Activated gamma-delta T cell treated with anti-CD3 and anti-CD28 coated beads, Interleukin-2, amount 50 U/mL, for 16 hours (primary cell): ENCODE data around the gene KLHDC2.
"Not testable (repeated sequence)": the region's sequence is repeated elsewhere in the genome, so short reads cannot be mapped to it uniquely, and the experiment has no call there.

ENCODE experiments used
- DNase-seq: peaks from one replicate; pipeline ENCODE4 v3.0.0-alpha.2; 2020; ENCODE audit warnings: low read depth

Gene KLHDC2, protein sequence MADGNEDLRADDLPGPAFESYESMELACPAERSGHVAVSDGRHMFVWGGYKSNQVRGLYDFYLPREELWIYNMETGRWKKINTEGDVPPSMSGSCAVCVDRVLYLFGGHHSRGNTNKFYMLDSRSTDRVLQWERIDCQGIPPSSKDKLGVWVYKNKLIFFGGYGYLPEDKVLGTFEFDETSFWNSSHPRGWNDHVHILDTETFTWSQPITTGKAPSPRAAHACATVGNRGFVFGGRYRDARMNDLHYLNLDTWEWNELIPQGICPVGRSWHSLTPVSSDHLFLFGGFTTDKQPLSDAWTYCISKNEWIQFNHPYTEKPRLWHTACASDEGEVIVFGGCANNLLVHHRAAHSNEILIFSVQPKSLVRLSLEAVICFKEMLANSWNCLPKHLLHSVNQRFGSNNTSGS

DNA sequence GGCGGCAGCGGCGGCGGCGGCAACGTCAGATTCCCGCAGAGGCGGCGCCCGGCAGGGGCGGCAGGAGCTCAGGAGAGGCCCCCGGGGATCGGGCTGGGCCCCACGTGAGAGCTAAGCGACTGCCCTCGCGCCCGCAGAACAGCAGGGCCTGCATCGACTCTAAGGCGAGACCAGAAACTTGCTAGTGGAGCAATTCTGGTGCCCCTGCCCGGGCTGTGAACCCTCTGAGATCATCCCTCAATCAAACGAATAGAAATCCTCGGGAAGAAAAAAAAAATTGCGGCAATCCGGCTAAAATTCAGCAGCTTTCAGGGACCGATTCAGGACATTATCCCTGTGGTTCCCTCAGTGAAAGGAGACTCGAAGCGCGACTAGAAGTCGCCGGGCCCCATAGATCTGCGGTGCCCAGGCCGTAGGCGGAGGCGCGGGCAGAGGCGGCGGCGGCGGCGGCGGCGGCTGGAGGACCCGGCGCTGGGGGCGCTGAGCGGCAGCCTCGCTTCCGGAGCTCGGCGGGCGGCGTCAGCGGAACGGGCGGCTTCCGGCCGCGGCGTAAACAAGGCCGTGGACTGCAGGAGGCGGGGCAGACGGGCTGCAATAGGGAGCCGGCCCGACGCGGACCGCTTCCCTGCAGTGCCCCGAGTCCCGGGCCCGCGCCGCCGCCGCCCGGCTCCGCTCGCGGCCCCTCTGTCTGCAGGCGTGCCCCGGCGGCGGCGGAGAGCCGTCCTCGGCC, at the start of gene KLHDC2:
Gene KLHDC2, plus strand, starts transcription at position 583 of the 730 bp plus-strand sequence. CDS start 316 bp downstream, outside the sequence.
- peak; percentile 82 for DNase-seq

DNA sequence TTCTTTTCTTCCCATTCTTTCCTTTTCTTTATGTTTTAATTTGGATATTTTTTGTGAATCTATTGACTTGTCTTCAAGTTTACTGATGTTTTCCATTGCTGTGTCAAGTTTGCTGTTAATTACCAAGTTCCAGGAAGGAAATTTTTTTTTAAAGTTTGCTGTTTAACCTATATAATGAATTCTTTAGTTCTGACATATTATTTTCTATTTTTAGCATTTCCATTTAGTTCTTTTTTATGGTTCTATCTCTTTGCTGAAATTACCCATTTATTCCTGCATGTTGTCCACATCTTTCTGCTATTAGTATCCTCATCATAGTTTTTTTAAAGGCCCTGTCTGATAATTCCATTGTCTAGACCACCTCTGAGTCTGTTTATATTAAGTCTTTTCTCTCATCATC, 47.2 kb upstream of the KLHDC2 start:
- DNase-seq = no peak

DNA sequence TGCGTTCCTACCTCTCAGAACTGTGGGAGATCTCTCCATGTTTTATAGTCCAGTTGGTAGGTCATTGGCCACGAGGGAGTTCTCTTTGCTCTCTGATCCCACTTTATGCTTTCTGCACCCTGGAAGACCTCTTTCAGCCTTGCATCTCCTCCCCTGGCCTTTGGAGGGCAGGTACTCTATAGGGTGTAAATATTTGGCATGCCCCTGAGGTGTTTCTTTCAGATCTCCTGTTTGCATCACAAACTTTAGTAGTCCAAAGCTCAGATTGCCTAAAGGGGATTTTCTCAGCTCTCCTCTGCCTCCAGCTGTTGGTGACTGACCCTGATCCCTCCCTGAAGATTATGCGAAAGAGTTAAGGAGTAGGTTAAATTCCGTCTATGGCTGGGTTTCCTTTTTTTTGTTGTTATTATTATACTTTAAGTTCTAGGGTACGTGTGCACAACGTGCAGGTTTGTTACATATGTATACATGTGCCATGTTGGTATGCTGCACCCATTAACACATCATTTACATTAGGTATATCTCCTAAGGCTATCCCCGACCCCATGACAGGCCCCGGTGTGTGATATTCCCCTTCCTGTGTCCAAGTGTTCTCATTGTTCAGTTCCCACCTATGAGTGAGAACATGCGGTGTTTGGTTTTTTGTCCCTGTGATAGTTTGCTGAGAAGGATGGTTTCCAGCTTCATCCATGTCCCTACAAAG, 46.1 kb upstream of the KLHDC2 start:
- not testable (repeated sequence) for DNase-seq

DNA sequence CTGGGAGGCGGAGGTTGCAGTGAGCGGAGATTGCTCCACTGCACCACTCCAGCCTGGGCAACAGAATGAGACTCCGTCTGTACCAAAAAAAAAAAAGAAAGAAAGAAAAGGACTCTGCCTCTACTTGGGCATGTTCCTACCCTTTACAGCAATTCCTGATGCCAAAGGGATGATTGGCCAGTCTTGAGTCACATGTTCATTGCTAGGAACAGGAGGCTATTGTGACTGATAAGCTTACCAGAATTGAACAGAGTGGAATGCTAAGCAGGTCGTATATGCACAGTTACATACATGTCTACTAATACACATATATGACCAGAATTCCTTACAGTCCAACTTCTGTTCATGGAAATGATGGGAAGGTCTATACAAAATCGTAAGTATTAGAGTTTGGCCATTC, 40.8 kb upstream of the KLHDC2 start:
- no peak for DNase-seq

DNA sequence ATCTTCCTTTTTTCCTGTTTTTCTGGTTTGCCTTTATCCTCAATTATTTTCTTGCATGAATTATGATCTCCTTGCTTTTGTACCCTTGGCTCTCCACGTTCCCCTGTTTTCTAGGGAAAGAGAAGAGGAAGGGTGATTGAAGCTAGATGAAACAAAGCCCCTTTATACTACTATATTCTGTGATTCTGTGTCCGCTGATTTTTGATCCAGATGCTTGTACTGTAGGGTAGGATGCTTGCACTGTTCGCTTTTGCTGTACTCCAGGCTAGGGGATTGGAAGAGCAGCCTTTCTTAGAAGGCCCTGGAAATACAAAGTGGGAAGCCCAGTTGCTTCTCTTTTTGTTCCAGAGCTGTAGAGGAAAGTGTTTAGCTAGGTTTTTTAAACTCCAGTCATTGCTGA, 35.1 kb upstream of the KLHDC2 start:
- DNase-seq = no peak

DNA sequence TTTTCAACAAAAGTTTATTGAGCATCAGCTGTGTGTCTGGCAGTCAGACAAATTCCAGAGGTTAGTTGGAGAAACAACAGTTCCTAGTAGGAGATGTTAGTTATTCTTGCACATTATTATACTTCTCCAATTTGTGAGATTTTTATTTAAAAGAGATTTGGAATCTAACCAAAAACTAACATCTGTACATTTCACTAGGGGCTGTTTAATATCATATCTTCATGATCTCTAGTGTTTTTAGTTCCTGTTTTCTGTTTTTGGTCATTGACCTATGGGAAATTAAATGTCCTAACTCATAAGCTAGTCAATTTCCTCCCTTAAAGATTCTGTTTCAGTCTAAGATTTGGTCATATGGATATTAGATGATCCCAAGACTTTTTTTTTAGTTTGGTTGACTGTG, 34.1 kb upstream of the KLHDC2 start:
- DNase-seq = no peak

DNA sequence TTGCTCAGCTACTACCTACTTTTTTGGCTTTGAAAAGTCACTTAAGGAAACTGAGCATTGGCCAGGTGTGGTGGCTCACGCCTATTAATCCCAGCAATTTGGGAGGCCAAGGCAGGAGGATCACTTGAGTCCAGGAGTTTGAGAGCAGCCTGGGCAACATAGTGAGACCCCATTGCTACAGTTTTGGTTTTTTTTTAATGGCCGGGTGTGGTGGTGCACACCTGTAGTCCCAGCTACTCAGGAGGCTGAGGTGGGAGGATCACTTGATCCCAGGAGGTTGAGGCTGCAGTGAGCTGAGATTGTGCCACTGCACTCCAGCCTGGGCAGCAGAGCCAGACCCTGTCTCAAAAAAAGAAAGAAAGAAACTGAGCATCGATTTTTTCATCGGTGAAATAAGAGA, 32.3 kb upstream of the KLHDC2 start:
- DNase-seq = not testable (repeated sequence)

DNA sequence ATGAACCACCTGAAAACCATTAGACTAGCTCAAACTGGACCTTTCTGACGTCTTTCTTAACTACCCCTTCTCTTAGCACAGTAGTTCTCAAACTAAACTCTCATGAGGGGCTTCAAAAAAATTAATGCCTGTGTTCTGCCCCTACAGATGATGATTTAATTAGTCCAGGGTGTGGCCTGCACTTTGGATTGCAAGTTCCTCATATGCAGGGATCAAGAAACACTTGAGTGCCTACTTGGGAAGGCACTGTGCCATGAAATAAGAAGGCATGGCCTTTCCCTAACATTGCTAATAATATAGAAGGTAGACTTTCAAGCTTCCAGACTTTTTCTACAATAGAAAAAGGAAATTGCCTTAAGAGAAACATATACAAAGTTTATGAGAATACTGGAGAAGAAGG, 22.8 kb upstream of the KLHDC2 start:
- DNase-seq = no peak

DNA sequence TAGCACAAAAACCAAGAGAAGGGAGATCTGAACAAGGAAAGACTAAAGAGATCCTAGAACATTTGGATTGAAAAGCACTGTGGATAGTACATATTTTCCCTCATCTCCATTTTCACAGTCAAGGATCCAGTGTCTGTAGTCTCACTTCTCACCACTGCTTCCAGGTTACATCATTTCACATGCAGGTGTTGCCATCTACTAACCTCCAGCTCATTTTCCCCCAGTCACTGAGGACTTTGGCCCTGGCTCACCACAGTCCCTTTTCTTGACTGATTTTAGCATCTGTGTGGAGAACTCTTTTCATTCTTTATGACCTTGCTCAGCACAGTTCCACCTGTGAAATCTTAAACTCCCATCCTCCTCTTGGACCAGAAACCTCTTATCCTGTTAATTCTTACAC, 21.5 kb upstream of the KLHDC2 start:
- DNase-seq = not testable (repeated sequence)

DNA sequence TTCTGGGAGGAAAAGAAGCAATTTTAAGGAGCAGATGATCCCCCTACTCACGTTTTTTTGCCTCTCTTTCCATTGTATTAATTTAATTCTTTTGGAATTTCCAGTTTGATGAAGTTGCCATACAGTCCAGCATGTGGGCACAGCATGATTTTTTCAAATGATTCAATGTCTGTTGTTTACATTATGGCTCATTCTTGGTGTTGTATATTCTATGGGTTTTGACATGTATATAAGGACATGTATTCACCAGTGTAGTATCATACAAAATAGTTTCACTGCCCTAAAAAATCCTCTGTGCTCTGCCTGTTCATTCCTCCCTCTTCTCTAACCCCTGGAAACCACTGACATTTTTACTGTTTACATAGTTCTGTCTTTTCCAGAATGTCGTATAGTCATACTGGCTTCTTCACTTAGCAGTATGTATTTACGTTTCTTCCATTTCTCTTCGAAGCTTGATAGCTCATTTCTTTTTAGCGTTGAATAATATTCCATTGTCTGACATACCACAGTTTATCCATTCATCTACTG, 13.3 kb upstream of the KLHDC2 start:
- DNase-seq = no peak

DNA sequence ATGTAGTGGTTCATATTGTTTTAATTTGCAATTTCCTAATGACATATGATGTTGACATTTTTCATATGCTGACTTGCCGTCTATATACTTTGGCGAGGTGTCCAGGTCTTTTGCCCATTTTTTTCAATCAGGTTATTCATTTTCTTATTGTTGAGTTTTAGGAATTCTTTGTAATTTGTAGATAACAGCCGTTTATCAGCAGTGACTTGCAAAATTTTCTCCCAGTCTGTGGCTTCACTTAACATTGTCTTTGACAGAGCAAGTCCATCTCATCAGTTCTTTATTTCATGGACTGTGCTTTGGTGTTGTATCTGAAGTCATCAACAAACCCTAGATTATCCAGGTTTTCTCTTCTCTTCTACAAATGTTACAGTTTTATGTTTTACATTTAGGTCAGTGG, 12.6 kb upstream of the KLHDC2 start:
- no peak for DNase-seq

DNA sequence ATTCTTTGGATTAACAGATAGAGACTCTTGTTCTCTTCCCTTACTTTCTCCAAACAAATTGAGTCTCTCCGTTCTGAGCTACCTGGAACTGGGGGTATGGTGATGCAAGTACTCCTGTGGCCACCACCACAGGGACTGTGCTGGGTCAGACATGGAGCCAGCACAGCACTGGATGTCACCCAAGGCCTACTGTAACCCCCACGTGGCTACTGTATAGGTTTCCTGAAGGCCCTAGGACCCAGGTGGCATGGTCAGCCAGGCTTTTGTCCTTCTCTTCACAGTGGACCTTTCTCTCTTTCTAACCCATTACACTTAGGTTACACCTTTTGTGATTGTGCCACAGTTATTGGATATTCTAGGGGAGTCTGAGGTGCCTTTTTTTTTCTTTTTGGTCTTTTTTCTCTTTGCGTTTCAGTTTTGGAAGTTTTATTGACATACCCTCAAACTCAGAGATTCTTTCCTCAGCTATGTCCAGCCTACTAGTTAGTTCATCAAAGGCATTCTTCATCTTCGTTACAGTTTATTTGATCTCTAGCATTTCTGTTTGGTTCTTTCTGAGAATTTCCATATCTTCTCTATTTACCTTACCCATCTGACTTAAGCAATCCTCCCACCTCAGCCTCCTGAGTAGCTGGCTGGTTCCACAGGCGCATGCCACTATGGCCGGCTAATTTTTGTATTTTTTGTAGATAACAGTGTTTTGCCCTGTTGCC, 6.0 kb upstream of the KLHDC2 start:
- DNase-seq = no peak

DNA sequence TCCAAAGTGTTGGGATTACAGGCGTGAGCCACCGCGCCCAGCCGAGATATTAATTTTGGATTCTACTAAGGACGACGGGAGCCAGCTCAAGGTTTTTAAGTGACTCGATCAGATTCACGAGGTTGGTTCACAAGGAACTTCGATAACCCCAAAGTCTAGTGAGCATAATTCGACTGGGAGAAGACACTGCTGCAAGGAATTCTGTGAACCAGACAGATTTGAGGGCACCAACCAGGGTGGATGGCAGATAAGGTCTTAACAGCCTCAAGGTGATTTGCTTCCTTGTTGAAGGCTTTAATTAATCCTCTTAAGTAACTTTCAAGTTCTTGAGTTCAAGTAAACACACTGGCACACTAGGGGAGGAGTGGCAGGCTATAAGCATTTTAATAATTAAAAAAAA, 1.1 kb upstream of the KLHDC2 start:
- DNase-seq = no peak

DNA sequence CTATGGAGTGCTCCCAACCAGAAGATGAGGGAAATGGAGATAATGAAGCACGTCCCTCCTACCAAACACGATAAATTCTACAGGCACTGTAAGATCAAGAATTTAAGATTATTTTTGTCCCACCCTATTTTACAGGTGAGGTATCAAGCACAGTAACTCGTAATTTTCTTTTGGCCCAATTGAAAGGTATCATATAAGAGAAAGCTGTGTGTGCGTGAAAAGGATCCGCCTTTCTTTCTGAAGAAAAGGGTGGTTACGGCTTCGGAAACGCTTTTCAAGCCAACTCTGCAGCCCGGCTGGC, 733 bp upstream of the KLHDC2 start:
- DNase-seq = no peak

DNA sequence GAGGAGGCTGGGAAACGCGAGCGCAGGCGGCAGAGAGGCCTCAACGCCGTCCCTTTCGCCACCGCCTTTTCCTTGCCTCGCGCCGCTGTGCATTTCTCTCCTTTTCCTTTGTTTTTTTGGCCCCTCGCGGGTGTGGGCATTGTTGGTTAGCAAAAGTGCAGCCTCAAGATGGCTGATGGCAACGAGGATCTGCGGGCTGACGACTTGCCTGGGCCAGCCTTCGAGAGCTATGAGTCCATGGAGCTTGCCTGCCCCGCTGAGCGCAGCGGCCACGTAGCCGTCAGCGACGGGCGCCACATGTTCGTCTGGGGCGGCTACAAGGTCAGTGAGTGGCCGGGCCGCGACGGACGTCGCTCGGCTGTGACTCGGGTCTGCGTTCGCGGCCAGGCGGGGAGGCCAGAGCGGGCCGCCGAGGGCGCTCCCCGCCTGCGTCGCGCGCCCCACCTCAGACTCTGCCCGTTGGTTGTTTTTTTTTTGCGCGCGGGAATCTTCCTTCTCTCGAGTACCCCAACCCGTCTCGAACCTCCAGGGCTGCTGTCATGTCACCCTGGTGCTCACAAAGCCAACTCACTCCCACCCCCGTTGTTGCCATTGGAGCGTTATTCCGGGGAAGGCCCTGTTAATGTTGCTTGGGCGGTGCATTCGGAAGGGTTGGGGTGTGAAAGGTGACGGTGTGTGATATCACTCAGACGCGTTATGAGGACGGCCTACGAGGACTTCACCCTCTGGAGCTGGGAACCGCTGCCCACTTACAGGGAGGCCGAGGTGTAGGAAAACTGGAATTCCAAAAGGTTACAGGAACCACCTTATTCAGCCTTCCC, 558 bp downstream of the KLHDC2 start:
- DNase-seq = peak; percentile 57

DNA sequence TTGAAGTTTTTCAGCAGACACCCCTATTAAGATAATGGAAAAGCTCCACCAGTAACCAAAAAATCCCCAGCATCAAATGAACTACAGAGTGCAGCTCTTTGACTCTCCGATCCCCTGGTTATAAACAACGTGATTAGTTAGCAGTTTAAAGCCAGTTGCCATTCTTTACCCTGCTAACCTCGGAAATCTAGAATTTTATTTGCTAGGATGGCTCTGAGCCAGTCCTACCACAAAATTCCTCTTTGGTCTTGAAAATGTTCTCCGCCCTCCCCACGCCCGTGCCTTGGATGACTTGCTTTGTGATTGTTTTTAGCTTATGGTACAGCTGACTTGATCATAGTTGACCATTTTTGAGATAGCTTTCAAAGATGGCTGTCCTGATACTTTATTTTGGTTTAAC, 1.2 kb downstream of the KLHDC2 start:
- DNase-seq = no peak

DNA sequence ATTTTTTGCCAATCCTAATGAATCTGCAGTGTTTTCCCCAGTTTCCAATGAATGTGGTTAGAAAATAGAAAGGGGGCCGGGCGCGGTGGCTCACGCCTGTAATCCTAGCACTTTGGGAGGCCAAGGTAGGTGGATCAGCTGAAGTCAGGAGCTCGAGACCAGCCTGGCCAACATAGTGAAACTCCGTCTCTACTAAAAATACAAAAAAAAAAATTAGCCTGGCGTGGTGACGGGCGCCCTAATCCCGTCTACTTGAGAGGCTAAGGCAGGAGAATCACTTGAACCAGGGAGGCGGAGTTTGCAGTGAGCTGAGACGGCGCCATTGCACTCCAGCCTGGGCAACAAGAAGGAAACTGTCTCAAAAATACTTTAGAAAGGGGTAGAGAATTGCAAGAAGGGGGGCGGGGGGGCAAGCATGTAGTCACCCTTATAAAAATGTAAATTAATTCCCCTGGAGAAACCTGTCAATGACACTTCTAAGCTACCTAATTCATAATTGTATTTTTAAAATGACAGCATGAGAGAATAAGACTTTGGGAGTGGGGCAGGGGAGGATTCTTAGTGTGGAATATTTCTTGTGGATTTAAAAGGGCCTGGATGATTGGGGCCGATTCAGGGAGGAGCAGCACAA, 1.7 kb downstream of the KLHDC2 start:
- DNase-seq = no peak

DNA sequence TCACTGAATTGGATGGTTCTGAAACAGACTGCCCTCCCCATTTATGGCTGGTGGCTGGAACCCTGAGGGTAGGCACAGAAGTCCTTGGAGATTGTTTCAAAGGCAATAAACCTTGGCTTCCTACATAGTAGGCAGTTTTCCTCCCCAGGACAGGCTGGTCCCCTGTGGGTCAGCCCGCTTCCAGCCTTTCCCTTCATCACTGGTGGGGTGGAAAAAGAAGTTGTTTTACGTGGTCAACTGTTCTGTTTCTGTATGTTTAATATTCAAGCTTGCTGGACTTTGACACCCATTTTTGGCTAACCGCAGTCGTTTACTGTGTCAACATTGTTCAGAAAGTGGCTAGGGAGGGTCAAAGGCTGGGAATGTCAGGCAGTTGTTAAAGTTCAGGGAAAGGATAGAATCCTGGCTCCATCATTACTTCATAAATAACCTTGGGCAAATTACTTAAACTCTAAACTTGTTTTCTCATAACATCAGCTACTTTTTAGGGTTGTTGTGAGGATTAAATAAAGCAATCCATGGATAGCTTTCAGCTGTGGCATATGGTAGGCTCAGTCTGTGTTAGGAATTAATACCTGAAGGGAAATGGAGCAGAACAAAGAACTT, 2.4 kb downstream of the KLHDC2 start:
- DNase-seq = no peak

DNA sequence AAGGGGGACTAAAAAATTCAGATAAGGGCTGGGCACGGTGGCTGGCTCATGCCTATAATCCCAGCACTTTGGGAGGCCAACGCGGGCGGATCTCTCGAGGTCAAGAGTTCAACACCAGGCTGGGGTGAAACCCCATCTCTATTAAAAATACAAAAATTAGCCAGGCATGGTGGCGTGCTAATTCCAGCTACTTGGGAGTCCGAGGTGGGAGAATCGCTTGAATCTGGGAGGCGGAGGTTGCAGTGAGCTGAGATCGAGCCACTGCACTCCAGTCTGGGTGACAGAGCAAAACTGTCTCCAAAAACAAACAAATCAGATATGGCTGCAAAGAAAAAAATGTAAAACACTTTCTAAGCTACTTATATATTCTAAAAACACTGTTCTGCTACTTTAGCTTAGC, 3.7 kb downstream of the KLHDC2 start:
- not testable (repeated sequence) for DNase-seq

DNA sequence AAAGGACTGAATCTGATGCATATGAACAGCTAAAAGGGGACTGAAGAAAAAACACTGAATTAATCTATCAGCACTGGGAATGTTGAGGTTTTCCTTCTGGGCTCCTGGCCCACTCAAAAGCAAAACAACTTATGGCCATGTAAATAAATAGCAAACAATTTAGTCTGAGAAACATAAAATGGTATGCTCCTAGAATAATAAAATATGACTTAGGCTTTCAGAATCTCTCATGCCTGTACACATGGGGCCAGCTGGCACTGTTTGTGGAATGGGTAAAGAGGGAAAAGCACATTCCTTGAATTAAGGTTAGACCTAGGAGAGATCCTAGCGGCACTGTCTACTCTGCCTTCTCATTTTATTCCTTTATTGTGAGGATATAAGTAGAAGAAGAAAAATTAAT, 6.2 kb downstream of the KLHDC2 start:
- no peak for DNase-seq
